Mammary epithelial cell (primary cell): Measurements from ENCODE around the gene KIF15.

Experiments used
- CTCF ChIP-seq, 2 donors: IDR thresholded peaks in 1 of 2; conservative IDR thresholded peaks in 1 of 2; 2 replicates each; pipeline ENCODE4 v1.5.1; 2011 to 2012; ENCODE audit warnings: inconsistent platforms in 2 of 2, low read length in 2 of 2, mild to moderate bottlenecking in 2 of 2, control low read depth in 1 of 2, low read depth in 1 of 2; ENCODE audit not compliant: insufficient read depth in 1 of 2; ENCODE audit errors: extremely low read depth in 1 of 2
- EZH2 ChIP-seq: IDR thresholded peaks from 2 replicates; pipeline ENCODE4 v1.6.1; 2012; ENCODE audit warnings: low read length, inconsistent platforms, borderline replicate concordance

- no peak for TF ChIP-seq CTCF (conservative IDR thresholded peaks at IDR 0.05 in 1 of 2, IDR thresholded peaks at IDR 0.05 in 1 of 2; ENCODE audit: extremely low read depth in 1 of 2, insufficient read depth in 1 of 2, low read depth in 1 of 2, low read length in 2 of 2)
- TF ChIP-seq EZH2 = no peak
Measured at GRCh38 chr3:44862226-44862637, 100.6 kb downstream of the KIF15 start.
